Right atrium auricular region (tissue), 2 donors: ENCODE data around the gene SMPDL3A. TPM values are rescaled to one million over a fixed set of nuclear protein-coding genes. Genes with fewer than 3 reads are reported as not detected.

Experiments used
- DNase-seq: peaks from one replicate; pipeline ENCODE4 v3.0.0-alpha.2; 2019; ENCODE audit warnings: low spot score
- H3K27ac ChIP-seq, 2 donors: fragments of 200-600 bp; sonication (generic); 1 replicate in 1 of 2; 2 replicates in 1 of 2; pipeline ENCODE4 v1.5.1; 2016 to 2019
- H3K27me3 ChIP-seq, 2 donors: fragments of 200-600 bp; sonication (generic); one replicate each; pipeline versions ENCODE4 v1.5.1 to v1.6.0; 2017 to 2019
- H3K36me3 ChIP-seq: fragments of 200-600 bp; sonication (generic); one replicate; pipeline ENCODE4 v1.5.1; 2016
- H3K4me1 ChIP-seq, 2 donors: fragments of 200-600 bp; sonication (generic); one replicate each; pipeline versions ENCODE4 v1.5.1 to v1.6.0; 2017 to 2019
- H3K4me3 ChIP-seq, 2 donors: fragments of 200-600 bp; sonication (generic); 1 replicate in 1 of 2; 2 replicates in 1 of 2; pipeline ENCODE4 v1.5.1; 2017 to 2019; ENCODE audit warnings: mild to moderate bottlenecking in 1 of 2, moderate library complexity in 1 of 2
- H3K9me3 ChIP-seq, 2 donors: fragments of 200-600 bp; sonication (generic); one replicate each; pipeline ENCODE4 v1.5.1; 2019
- CTCF ChIP-seq, 2 donors: fragments of 200-600 bp; sonication (generic); IDR thresholded peaks; one replicate each; pipeline ENCODE4 v1.5.1; 2019; ENCODE audit warnings: antibody characterized with exemption in 2 of 2
- total RNA-seq, 2 donors: library from RNA; depleted of rRNA; stranded (reverse); fragments of >200 nt; gene quantifications; one replicate each; pipeline ENCODE4 v1.1.0, GENCODE V29; 2016

SMPDL3A gene
- total RNA-seq, 2 donors from 2014 or later: 4.9 to 6.6 TPM

- H3K27me3 ChIP-seq: no peaks in the 10 kb centered on the region
- no peaks in the 10 kb centered on the region for H3K4me1 ChIP-seq
- no peaks in the 10 kb centered on the region for H3K9me3 ChIP-seq
- DNase-seq: no peak
- H3K36me3 ChIP-seq: peaks cover 8% of the 10 kb centered on the region
- H3K27ac ChIP-seq: no peak overlapping the region
- no peak overlapping the region for H3K4me3 ChIP-seq
- no peak for TF ChIP-seq CTCF (IDR thresholded peaks at IDR 0.05)
Measured at GRCh38 chr6:122808121-122808885, 19.2 kb downstream of the SMPDL3A start.

GRCh38 chr6:122809001-122809400 is 19.9 kb downstream of the SMPDL3A start:
- Histone ChIP-seq H3K9me3 (no peaks in the 10 kb centered on the region), H3K27me3 (no peaks in the 10 kb centered on the region), H3K4me3 (no peak overlapping the region), H3K36me3 (peaks cover 8% of the 10 kb centered on the region), H3K4me1 (no peaks in the 10 kb centered on the region), H3K27ac (no peak overlapping the region)
- no peak for TF ChIP-seq CTCF (IDR thresholded peaks at IDR 0.05)
- no peak for DNase-seq

GRCh38 chr6:122809691-122810090 is 20.6 kb downstream of the SMPDL3A start:
- Histone ChIP-seq H3K27me3 (no peaks in the 10 kb centered on the region), H3K9me3 (no peaks in the 10 kb centered on the region), H3K27ac (no peak overlapping the region), H3K36me3 (peaks cover 8% of the 10 kb centered on the region), H3K4me3 (no peak overlapping the region), H3K4me1 (no peaks in the 10 kb centered on the region)
- TF ChIP-seq CTCF (IDR thresholded peaks at IDR 0.05): no peak
- no peak for DNase-seq

- TF ChIP-seq CTCF (IDR thresholded peaks at IDR 0.05): no peak
- no peaks in the 10 kb centered on the region for H3K4me1 ChIP-seq
- H3K9me3 ChIP-seq: no peaks in the 10 kb centered on the region
- no peak overlapping the region for H3K27ac ChIP-seq
- H3K36me3 ChIP-seq: peaks cover 5% of the 10 kb centered on the region
- H3K27me3 ChIP-seq: no peaks in the 10 kb centered on the region
- no peak overlapping the region for H3K4me3 ChIP-seq
- DNase-seq: no peak
Measured at GRCh38 chr6:122810189-122810588, 21.1 kb downstream of the SMPDL3A start.

- H3K4me1 ChIP-seq: no peaks in the 10 kb centered on the region
- H3K4me3 ChIP-seq: no peak overlapping the region
- no peaks in the 10 kb centered on the region for H3K36me3 ChIP-seq
- no peak overlapping the region for H3K27ac ChIP-seq
- no peak for DNase-seq
- no peaks in the 10 kb centered on the region for H3K9me3 ChIP-seq
- H3K27me3 ChIP-seq: no peaks in the 10 kb centered on the region
- TF ChIP-seq CTCF (IDR thresholded peaks at IDR 0.05): no peak
Measured at GRCh38 chr6:122817358-122817757, 28.3 kb downstream of the SMPDL3A start.

GRCh38 chr6:122817766-122818165 is 28.7 kb downstream of the SMPDL3A start:
- DNase-seq: no peak
- H3K9me3 ChIP-seq: no peaks in the 10 kb centered on the region
- no peaks in the 10 kb centered on the region for H3K36me3 ChIP-seq
- H3K27ac ChIP-seq: no peak overlapping the region
- no peaks in the 10 kb centered on the region for H3K4me1 ChIP-seq
- TF ChIP-seq CTCF (IDR thresholded peaks at IDR 0.05): no peak
- no peak overlapping the region for H3K4me3 ChIP-seq
- no peaks in the 10 kb centered on the region for H3K27me3 ChIP-seq
